ENCODE data around the gene CCNL2. TPM values are rescaled to one million over a fixed set of nuclear protein-coding genes. Genes with fewer than 3 reads are reported as not detected.

Gene CCNL2
- total and polyA plus RNA-seq, 2 of the 13 experiments (the other 11 are each of a cell fraction or from before 2014, with no cell fraction given) = 105 to 340 TPM

GRCh38 chr1:1437904-1438376 is 38.8 kb upstream of the CCNL2 start (continued):
- TF ChIP-seq THAP8 (CRISPR knock-in tag; IDR thresholded peaks at IDR 0.05; ENCODE audit: borderline replicate concordance) (no peak), HOXA3 (CRISPR knock-in tag; IDR thresholded peaks at IDR 0.05) (peak; percentile 63), ZBTB10 (CRISPR knock-in tag; IDR thresholded peaks at IDR 0.05; ENCODE audit: borderline replicate concordance) (0 out of 2 replicates have a peak, but pooled peaks have one; percentile 13), SNAPC2 (CRISPR knock-in tag; IDR thresholded peaks at IDR 0.05) (no peak), STAG1 (CRISPR knock-in tag; IDR thresholded peaks at IDR 0.05) (peak; percentile 54), EP300 (IDR thresholded peaks at IDR 0.05; ENCODE audit: low read depth in 2 of 2, low read length in 2 of 2) (peak in 1 of 2 experiments; percentile 57; a peak in 1 of 4 replicates), EP300 (CRISPR knock-in tag; IDR thresholded peaks at IDR 0.05; ENCODE audit: borderline replicate concordance) (no peak), ZNF674 (CRISPR knock-in tag; IDR thresholded peaks at IDR 0.05; ENCODE audit: low read depth) (no peak), ZNF607 (CRISPR knock-in tag; IDR thresholded peaks at IDR 0.05; ENCODE audit: borderline replicate concordance) (peak; percentile 53; the same call in 1 of the 2 replicates), ATF3 (CRISPR knock-in tag; IDR thresholded peaks at IDR 0.05) (no peak), ZNF136 (CRISPR knock-in tag; IDR thresholded peaks at IDR 0.05; ENCODE audit: low read depth) (no peak), SIX1 (CRISPR knock-in tag; IDR thresholded peaks at IDR 0.05; ENCODE audit: borderline replicate concordance) (no peak), FOXO4 (CRISPR knock-in tag; conservative IDR thresholded peaks at IDR 0.05) (no peak), PHF21A (CRISPR knock-in tag; IDR thresholded peaks at IDR 0.05) (no peak), MEIS2 (CRISPR knock-in tag; IDR thresholded peaks at IDR 0.05) (0 out of 2 replicates have a peak, but pooled peaks have one; percentile 21), HMG20A (CRISPR knock-in tag; IDR thresholded peaks at IDR 0.05; ENCODE audit: borderline replicate concordance) (no peak), THAP11 (CRISPR knock-in tag; IDR thresholded peaks at IDR 0.05) (peak; percentile 75), ZNF878 (CRISPR knock-in tag; IDR thresholded peaks at IDR 0.05) (0 out of 2 replicates have a peak, but pooled peaks have one; percentile 22), RXRB (CRISPR knock-in tag; IDR thresholded peaks at IDR 0.05; ENCODE audit: borderline replicate concordance) (peak; percentile 85), HOXA9 (CRISPR knock-in tag; IDR thresholded peaks at IDR 0.05; ENCODE audit: borderline replicate concordance) (no peak), ZNF850 (CRISPR knock-in tag; conservative IDR thresholded peaks at IDR 0.05) (no peak), ZFP62 (CRISPR knock-in tag; IDR thresholded peaks at IDR 0.05) (no peak), ZHX1 (CRISPR knock-in tag; IDR thresholded peaks at IDR 0.05; ENCODE audit: low read depth) (no peak), ZMYM3 (CRISPR knock-in tag; IDR thresholded peaks at IDR 0.05) (no peak)
